Measurements from ENCODE around the gene PCDHGA2. TPM values are rescaled to one million over a fixed set of nuclear protein-coding genes. Genes with fewer than 3 reads are reported as not detected.

Gene PCDHGA2
- total and polyA plus RNA-seq, 2 experiments from 2014 or later: 0.45 to 1.0 TPM

DNA sequence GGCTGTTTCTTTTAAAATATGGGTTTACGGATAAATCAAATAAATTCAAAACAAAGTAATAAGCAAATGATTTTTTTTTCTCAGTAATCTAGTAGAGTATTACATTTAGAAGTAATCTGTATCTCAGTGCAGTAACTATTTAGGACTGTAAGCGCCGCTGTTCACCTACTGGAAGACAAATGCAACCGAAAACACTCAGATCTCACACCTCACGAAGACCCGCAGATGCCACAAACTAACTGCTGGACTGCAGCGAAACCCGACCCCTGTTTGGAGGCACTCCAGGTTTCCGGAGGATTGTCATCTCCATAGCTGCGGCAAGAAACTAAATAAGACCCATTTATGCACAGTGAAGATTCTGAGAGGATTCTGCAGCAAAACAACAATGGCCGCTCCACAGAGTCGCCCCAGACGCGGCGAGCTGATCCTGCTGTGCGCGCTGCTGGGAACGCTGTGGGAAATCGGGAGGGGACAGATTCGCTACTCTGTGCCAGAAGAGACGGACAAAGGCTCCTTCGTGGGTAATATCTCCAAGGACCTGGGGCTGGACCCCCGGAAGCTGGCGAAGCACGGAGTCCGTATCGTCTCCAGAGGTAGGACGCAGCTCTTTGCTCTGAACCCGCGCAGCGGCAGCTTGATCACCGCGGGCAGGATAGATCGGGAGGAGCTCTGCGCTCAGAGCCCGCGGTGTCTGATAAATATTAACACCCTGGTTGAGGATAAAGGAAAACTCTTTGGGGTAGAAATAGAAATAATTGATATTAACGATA, 54.1 kb downstream of the PCDHGA2 start, which contains the start of gene PCDHGA8:
TSS of gene PCDHGA8 (plus strand) at position 205 of the 770 bp plus-strand sequence. CDS start at position 386, 181 bp downstream.
- Histone ChIP-seq H2AFZ (no peak within 1 kb of the TSS), H3F3A (replicated peaks; ENCODE audit: low read depth) (no peaks in the 10 kb centered on the region), H3K4me2 (0 out of 2 replicates have a peak within 1 kb of the TSS, but pooled peaks have one; percentile 15), H3K27ac (ENCODE audit: low read depth) (no peak within 1 kb of the TSS), H3K9me2 (ENCODE audit: insufficient read depth) (no peaks in the 10 kb centered on the region), H3K36me3 (ENCODE audit: insufficient read depth) (peaks cover 7% of the 10 kb centered on the region; the same call in 1 of the 2 replicates), H3K79me2 (replicated peaks; ENCODE audit: insufficient read depth) (0 out of 2 replicates have a peak, but pooled peaks cover 5% of the 10 kb centered on the region), H3K4me1 (ENCODE audit: insufficient read depth) (0 out of 2 replicates have a peak, but pooled peaks cover 5% of the 10 kb centered on the region), H4K20me1 (replicated peaks; ENCODE audit: insufficient read depth) (no peaks in the 10 kb centered on the region), H3K4me3 (peak within 1 kb of the TSS; percentile 25; the same call in 1 of the 2 replicates), H3K27me3 (ENCODE audit: insufficient read depth) (peaks cover 7% of the 10 kb centered on the region; the same call in 1 of the 2 replicates)
- Mint-ChIP-seq H3K4me3 (no peak within 1 kb of the TSS), H3K27ac (no peak within 1 kb of the TSS), H3K27me3 (ENCODE audit: insufficient read depth, low read depth, poor library complexity) (peaks cover 8% of the 10 kb centered on the region), H3K9me3 (peaks cover 87% of the 10 kb centered on the region), H3K4me1 (no peaks in the 10 kb centered on the region; the same call in 2 of the 3 replicates), H3K36me3 (ENCODE audit: low read depth) (peaks cover 83% of the 10 kb centered on the region)
- TF ChIP-seq, protein P1, sequence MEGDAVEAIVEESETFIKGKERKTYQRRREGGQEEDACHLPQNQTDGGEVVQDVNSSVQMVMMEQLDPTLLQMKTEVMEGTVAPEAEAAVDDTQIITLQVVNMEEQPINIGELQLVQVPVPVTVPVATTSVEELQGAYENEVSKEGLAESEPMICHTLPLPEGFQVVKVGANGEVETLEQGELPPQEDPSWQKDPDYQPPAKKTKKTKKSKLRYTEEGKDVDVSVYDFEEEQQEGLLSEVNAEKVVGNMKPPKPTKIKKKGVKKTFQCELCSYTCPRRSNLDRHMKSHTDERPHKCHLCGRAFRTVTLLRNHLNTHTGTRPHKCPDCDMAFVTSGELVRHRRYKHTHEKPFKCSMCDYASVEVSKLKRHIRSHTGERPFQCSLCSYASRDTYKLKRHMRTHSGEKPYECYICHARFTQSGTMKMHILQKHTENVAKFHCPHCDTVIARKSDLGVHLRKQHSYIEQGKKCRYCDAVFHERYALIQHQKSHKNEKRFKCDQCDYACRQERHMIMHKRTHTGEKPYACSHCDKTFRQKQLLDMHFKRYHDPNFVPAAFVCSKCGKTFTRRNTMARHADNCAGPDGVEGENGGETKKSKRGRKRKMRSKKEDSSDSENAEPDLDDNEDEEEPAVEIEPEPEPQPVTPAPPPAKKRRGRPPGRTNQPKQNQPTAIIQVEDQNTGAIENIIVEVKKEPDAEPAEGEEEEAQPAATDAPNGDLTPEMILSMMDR (conservative IDR thresholded peaks at IDR 0.05; ENCODE audit: low read depth in 2 of 2): peak in 1 of 2 experiments; percentile 17; a peak in 1 of 4 replicates
- TF ChIP-seq, protein P2, sequence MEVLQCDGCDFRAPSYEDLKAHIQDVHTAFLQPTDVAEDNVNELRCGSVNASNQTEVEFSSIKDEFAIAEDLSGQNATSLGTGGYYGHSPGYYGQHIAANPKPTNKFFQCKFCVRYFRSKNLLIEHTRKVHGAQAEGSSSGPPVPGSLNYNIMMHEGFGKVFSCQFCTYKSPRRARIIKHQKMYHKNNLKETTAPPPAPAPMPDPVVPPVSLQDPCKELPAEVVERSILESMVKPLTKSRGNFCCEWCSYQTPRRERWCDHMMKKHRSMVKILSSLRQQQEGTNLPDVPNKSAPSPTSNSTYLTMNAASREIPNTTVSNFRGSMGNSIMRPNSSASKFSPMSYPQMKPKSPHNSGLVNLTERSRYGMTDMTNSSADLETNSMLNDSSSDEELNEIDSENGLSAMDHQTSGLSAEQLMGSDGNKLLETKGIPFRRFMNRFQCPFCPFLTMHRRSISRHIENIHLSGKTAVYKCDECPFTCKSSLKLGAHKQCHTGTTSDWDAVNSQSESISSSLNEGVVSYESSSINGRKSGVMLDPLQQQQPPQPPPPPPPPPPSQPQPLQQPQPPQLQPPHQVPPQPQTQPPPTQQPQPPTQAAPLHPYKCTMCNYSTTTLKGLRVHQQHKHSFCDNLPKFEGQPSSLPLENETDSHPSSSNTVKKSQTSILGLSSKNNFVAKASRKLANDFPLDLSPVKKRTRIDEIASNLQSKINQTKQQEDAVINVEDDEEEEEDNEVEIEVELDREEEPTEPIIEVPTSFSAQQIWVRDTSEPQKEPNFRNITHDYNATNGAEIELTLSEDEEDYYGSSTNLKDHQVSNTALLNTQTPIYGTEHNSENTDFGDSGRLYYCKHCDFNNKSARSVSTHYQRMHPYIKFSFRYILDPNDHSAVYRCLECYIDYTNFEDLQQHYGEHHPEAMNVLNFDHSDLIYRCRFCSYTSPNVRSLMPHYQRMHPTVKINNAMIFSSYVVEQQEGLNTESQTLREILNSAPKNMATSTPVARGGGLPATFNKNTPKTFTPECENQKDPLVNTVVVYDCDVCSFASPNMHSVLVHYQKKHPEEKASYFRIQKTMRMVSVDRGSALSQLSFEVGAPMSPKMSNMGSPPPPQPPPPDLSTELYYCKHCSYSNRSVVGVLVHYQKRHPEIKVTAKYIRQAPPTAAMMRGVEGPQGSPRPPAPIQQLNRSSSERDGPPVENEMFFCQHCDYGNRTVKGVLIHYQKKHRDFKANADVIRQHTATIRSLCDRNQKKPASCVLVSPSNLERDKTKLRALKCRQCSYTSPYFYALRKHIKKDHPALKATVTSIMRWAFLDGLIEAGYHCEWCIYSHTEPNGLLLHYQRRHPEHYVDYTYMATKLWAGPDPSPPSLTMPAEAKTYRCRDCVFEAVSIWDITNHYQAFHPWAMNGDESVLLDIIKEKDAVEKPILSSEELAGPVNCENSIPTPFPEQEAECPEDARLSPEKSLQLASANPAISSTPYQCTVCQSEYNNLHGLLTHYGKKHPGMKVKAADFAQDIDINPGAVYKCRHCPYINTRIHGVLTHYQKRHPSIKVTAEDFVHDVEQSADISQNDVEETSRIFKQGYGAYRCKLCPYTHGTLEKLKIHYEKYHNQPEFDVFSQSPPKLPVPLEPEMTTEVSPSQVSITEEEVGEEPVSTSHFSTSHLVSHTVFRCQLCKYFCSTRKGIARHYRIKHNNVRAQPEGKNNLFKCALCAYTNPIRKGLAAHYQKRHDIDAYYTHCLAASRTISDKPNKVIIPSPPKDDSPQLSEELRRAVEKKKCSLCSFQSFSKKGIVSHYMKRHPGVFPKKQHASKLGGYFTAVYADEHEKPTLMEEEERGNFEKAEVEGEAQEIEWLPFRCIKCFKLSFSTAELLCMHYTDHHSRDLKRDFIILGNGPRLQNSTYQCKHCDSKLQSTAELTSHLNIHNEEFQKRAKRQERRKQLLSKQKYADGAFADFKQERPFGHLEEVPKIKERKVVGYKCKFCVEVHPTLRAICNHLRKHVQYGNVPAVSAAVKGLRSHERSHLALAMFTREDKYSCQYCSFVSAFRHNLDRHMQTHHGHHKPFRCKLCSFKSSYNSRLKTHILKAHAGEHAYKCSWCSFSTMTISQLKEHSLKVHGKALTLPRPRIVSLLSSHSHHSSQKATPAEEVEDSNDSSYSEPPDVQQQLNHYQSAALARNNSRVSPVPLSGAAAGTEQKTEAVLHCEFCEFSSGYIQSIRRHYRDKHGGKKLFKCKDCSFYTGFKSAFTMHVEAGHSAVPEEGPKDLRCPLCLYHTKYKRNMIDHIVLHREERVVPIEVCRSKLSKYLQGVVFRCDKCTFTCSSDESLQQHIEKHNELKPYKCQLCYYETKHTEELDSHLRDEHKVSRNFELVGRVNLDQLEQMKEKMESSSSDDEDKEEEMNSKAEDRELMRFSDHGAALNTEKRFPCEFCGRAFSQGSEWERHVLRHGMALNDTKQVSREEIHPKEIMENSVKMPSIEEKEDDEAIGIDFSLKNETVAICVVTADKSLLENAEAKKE (CRISPR knock-in tag; IDR thresholded peaks at IDR 0.05): no peak
- no peak for DNase-seq (ENCODE audit: low spot score)
- ATAC-seq: no peak

Other genes starting within 250 kb of the PCDHGA2 start
Only the 30 nearest of the 38 such genes appear.
- gene PCDHB9, start 151.6 kb upstream of the PCDHGA2 start, total RNA-seq (2014; rRNA removed; shearing (Covaris generic)): 0.63 and 0.78 TPM in 2 replicates
- gene PCDHB9, start 151.6 kb upstream of the PCDHGA2 start, polyA plus RNA-seq (2016; fragmentation: Nextera tagmentation; extraction: Ambion mirVana): 0.27 and 0.45 TPM in 2 replicates
- 0.89 and 2.7 TPM in 2 replicates for gene PCDHB10, start 146.4 kb upstream of the PCDHGA2 start, total RNA-seq (2014; rRNA removed; shearing (Covaris generic))
- 1.6 and 1.7 TPM in 2 replicates for gene PCDHB10, start 146.4 kb upstream of the PCDHGA2 start, polyA plus RNA-seq (2016; fragmentation: Nextera tagmentation; extraction: Ambion mirVana)
- gene PCDHB11, start 139.1 kb upstream of the PCDHGA2 start, total RNA-seq (2014; rRNA removed; shearing (Covaris generic)): 0.47 and 1.3 TPM in 2 replicates
- gene PCDHB11, start 139.1 kb upstream of the PCDHGA2 start, polyA plus RNA-seq (2016; fragmentation: Nextera tagmentation; extraction: Ambion mirVana): 0.19 and 0.33 TPM in 2 replicates
- 3.7 and 4.3 TPM in 2 replicates for gene PCDHB12, start 130.0 kb upstream of the PCDHGA2 start, total RNA-seq (2014; rRNA removed; shearing (Covaris generic))
- gene PCDHB12, start 130.0 kb upstream of the PCDHGA2 start, polyA plus RNA-seq (2016; fragmentation: Nextera tagmentation; extraction: Ambion mirVana): 0.80 and 1.3 TPM in 2 replicates
- gene PCDHB13, start 124.8 kb upstream of the PCDHGA2 start, total RNA-seq (2014; rRNA removed; shearing (Covaris generic)): 2.4 and 3.5 TPM in 2 replicates
- 0.87 and 1.1 TPM in 2 replicates for gene PCDHB13, start 124.8 kb upstream of the PCDHGA2 start, polyA plus RNA-seq (2016; fragmentation: Nextera tagmentation; extraction: Ambion mirVana)
- 3.2 and 4.1 TPM in 2 replicates for gene PCDHB14, start 115.4 kb upstream of the PCDHGA2 start, total RNA-seq (2014; rRNA removed; shearing (Covaris generic))
- 0.71 and 0.83 TPM in 2 replicates for gene PCDHB14, start 115.4 kb upstream of the PCDHGA2 start, polyA plus RNA-seq (2016; fragmentation: Nextera tagmentation; extraction: Ambion mirVana)
- 8.0 and 12.1 TPM in 2 replicates for gene PCDHB15, start 93.4 kb upstream of the PCDHGA2 start, total RNA-seq (2014; rRNA removed; shearing (Covaris generic))
- 4.9 and 6.1 TPM in 2 replicates for gene PCDHB15, start 93.4 kb upstream of the PCDHGA2 start, polyA plus RNA-seq (2016; fragmentation: Nextera tagmentation; extraction: Ambion mirVana)
- gene SLC25A2, start 34.7 kb upstream of the PCDHGA2 start, total RNA-seq (2014; rRNA removed; shearing (Covaris generic)): not detected in 2 replicates
- gene SLC25A2, start 34.7 kb upstream of the PCDHGA2 start, polyA plus RNA-seq (2016; fragmentation: Nextera tagmentation; extraction: Ambion mirVana): not detected in 2 replicates
- 92.0 and 107 TPM in 2 replicates for gene TAF7, start 18.0 kb upstream of the PCDHGA2 start, total RNA-seq (2014; rRNA removed; shearing (Covaris generic))
- 187 and 217 TPM in 2 replicates for gene TAF7, start 18.0 kb upstream of the PCDHGA2 start, polyA plus RNA-seq (2016; fragmentation: Nextera tagmentation; extraction: Ambion mirVana)
- gene PCDHGA1, start 8.2 kb upstream of the PCDHGA2 start, total RNA-seq (2014; rRNA removed; shearing (Covaris generic)): 1.7 and 2.2 TPM in 2 replicates
- gene PCDHGA1, start 8.2 kb upstream of the PCDHGA2 start, polyA plus RNA-seq (2016; fragmentation: Nextera tagmentation; extraction: Ambion mirVana): 0.07 and 0.39 TPM in 2 replicates
- 0.90 and 1.2 TPM in 2 replicates for gene PCDHGA3, start 5.1 kb downstream of the PCDHGA2 start, total RNA-seq (2014; rRNA removed; shearing (Covaris generic))
- gene PCDHGA3, start 5.1 kb downstream of the PCDHGA2 start, polyA plus RNA-seq (2016; fragmentation: Nextera tagmentation; extraction: Ambion mirVana): 0.28 and 0.63 TPM in 2 replicates
- gene PCDHGB1, start 11.3 kb downstream of the PCDHGA2 start, total RNA-seq (2014; rRNA removed; shearing (Covaris generic)): 8.9 and 9.1 TPM in 2 replicates
- gene PCDHGB1, start 11.3 kb downstream of the PCDHGA2 start, polyA plus RNA-seq (2016; fragmentation: Nextera tagmentation; extraction: Ambion mirVana): 0.52 and 0.74 TPM in 2 replicates
- 4.2 and 7.2 TPM in 2 replicates for gene PCDHGA4, start 16.3 kb downstream of the PCDHGA2 start, total RNA-seq (2014; rRNA removed; shearing (Covaris generic))
- 0.33 and 0.99 TPM in 2 replicates for gene PCDHGA4, start 16.3 kb downstream of the PCDHGA2 start, polyA plus RNA-seq (2016; fragmentation: Nextera tagmentation; extraction: Ambion mirVana)
- gene PCDHGB2, start 21.2 kb downstream of the PCDHGA2 start, total RNA-seq (2014; rRNA removed; shearing (Covaris generic)): 5.0 and 5.8 TPM in 2 replicates
- 0.87 and 1.2 TPM in 2 replicates for gene PCDHGB2, start 21.2 kb downstream of the PCDHGA2 start, polyA plus RNA-seq (2016; fragmentation: Nextera tagmentation; extraction: Ambion mirVana)
- gene PCDHGA5, start 25.4 kb downstream of the PCDHGA2 start, total RNA-seq (2014; rRNA removed; shearing (Covaris generic)): 2.9 and 3.1 TPM in 2 replicates
- gene PCDHGA5, start 25.4 kb downstream of the PCDHGA2 start, polyA plus RNA-seq (2016; fragmentation: Nextera tagmentation; extraction: Ambion mirVana): 0.49 and 0.55 TPM in 2 replicates
- 4.8 and 5.8 TPM in 2 replicates for gene PCDHGB3, start 31.5 kb downstream of the PCDHGA2 start, total RNA-seq (2014; rRNA removed; shearing (Covaris generic))
- 0.24 and 0.26 TPM in 2 replicates for gene PCDHGB3, start 31.5 kb downstream of the PCDHGA2 start, polyA plus RNA-seq (2016; fragmentation: Nextera tagmentation; extraction: Ambion mirVana)
- gene PCDHGA6, start 35.1 kb downstream of the PCDHGA2 start, total RNA-seq (2014; rRNA removed; shearing (Covaris generic)): 4.5 and 4.8 TPM in 2 replicates
- gene PCDHGA6, start 35.1 kb downstream of the PCDHGA2 start, polyA plus RNA-seq (2016; fragmentation: Nextera tagmentation; extraction: Ambion mirVana): 0.99 and 1.2 TPM in 2 replicates
- 2.9 and 4.4 TPM in 2 replicates for gene PCDHGA7, start 44.0 kb downstream of the PCDHGA2 start, total RNA-seq (2014; rRNA removed; shearing (Covaris generic))
- gene PCDHGA7, start 44.0 kb downstream of the PCDHGA2 start, polyA plus RNA-seq (2016; fragmentation: Nextera tagmentation; extraction: Ambion mirVana): 0.44 and 0.50 TPM in 2 replicates
- 13.0 and 16.6 TPM in 2 replicates for gene PCDHGB4, start 48.9 kb downstream of the PCDHGA2 start, total RNA-seq (2014; rRNA removed; shearing (Covaris generic))
- gene PCDHGB4, start 48.9 kb downstream of the PCDHGA2 start, polyA plus RNA-seq (2016; fragmentation: Nextera tagmentation; extraction: Ambion mirVana): 3.0 and 3.5 TPM in 2 replicates
- gene PCDHGA8, start 53.9 kb downstream of the PCDHGA2 start, total RNA-seq (2014; rRNA removed; shearing (Covaris generic)): 4.6 and 5.3 TPM in 2 replicates
- 0.70 and 1.1 TPM in 2 replicates for gene PCDHGA8, start 53.9 kb downstream of the PCDHGA2 start, polyA plus RNA-seq (2016; fragmentation: Nextera tagmentation; extraction: Ambion mirVana)
- gene PCDHGB5, start 59.2 kb downstream of the PCDHGA2 start, total RNA-seq (2014; rRNA removed; shearing (Covaris generic)): 15.7 and 18.5 TPM in 2 replicates
- gene PCDHGB5, start 59.2 kb downstream of the PCDHGA2 start, polyA plus RNA-seq (2016; fragmentation: Nextera tagmentation; extraction: Ambion mirVana): 1.7 and 2.5 TPM in 2 replicates
- 5.5 and 7.8 TPM in 2 replicates for gene PCDHGA9, start 64.0 kb downstream of the PCDHGA2 start, total RNA-seq (2014; rRNA removed; shearing (Covaris generic))
- 0.50 and 0.54 TPM in 2 replicates for gene PCDHGA9, start 64.0 kb downstream of the PCDHGA2 start, polyA plus RNA-seq (2016; fragmentation: Nextera tagmentation; extraction: Ambion mirVana)
- gene PCDHGB6, start 69.3 kb downstream of the PCDHGA2 start, total RNA-seq (2014; rRNA removed; shearing (Covaris generic)): 7.1 and 8.1 TPM in 2 replicates
- 1.6 and 2.8 TPM in 2 replicates for gene PCDHGB6, start 69.3 kb downstream of the PCDHGA2 start, polyA plus RNA-seq (2016; fragmentation: Nextera tagmentation; extraction: Ambion mirVana)
- gene PCDHGA10, start 74.2 kb downstream of the PCDHGA2 start, total RNA-seq (2014; rRNA removed; shearing (Covaris generic)): 3.4 and 6.5 TPM in 2 replicates
- gene PCDHGA10, start 74.2 kb downstream of the PCDHGA2 start, polyA plus RNA-seq (2016; fragmentation: Nextera tagmentation; extraction: Ambion mirVana): 1.6 and 2.1 TPM in 2 replicates
- 5.8 and 11.7 TPM in 2 replicates for gene PCDHGB7, start 78.9 kb downstream of the PCDHGA2 start, total RNA-seq (2014; rRNA removed; shearing (Covaris generic))
- gene PCDHGB7, start 78.9 kb downstream of the PCDHGA2 start, polyA plus RNA-seq (2016; fragmentation: Nextera tagmentation; extraction: Ambion mirVana): 0.94 and 1.4 TPM in 2 replicates
- 8.9 and 10.7 TPM in 2 replicates for gene PCDHGA11, start 82.3 kb downstream of the PCDHGA2 start, total RNA-seq (2014; rRNA removed; shearing (Covaris generic))
- gene PCDHGA11, start 82.3 kb downstream of the PCDHGA2 start, polyA plus RNA-seq (2016; fragmentation: Nextera tagmentation; extraction: Ambion mirVana): 2.3 and 3.0 TPM in 2 replicates
- 3.3 and 3.5 TPM in 2 replicates for gene PCDHGA12, start 91.7 kb downstream of the PCDHGA2 start, total RNA-seq (2014; rRNA removed; shearing (Covaris generic))
- gene PCDHGA12, start 91.7 kb downstream of the PCDHGA2 start, polyA plus RNA-seq (2016; fragmentation: Nextera tagmentation; extraction: Ambion mirVana): 0.68 TPM in 2 replicates
- gene PCDHGC3, start 137.2 kb downstream of the PCDHGA2 start, total RNA-seq (2014; rRNA removed; shearing (Covaris generic)): 12.9 and 13.3 TPM in 2 replicates
- 13.8 and 14.4 TPM in 2 replicates for gene PCDHGC3, start 137.2 kb downstream of the PCDHGA2 start, polyA plus RNA-seq (2016; fragmentation: Nextera tagmentation; extraction: Ambion mirVana)
- 2.3 and 3.0 TPM in 2 replicates for gene PCDHGC4, start 146.3 kb downstream of the PCDHGA2 start, total RNA-seq (2014; rRNA removed; shearing (Covaris generic))
- 0.31 TPM in 1 of 2 replicates, not detected in the other for gene PCDHGC4, start 146.3 kb downstream of the PCDHGA2 start, polyA plus RNA-seq (2016; fragmentation: Nextera tagmentation; extraction: Ambion mirVana)
- gene PCDHGC5, start 150.3 kb downstream of the PCDHGA2 start, total RNA-seq (2014; rRNA removed; shearing (Covaris generic)): 0.54 and 1.5 TPM in 2 replicates
- gene PCDHGC5, start 150.3 kb downstream of the PCDHGA2 start, polyA plus RNA-seq (2016; fragmentation: Nextera tagmentation; extraction: Ambion mirVana): 0.16 TPM in 1 of 2 replicates, not detected in the other

Data from GM23338 (cell line).